NCI-H2171 treated with DMSO at 0.1 percent for 48 hours (cell line): ENCODE results near the gene SMIM36.
A peak's percentile ranks its signal among the peaks of the same experiment; 100 is the strongest.
"Not testable (repeated sequence)": the region's sequence is repeated elsewhere in the genome, so short reads cannot be mapped to it uniquely, and the experiment has no call there.

ENCODE experiments used
- DNase-seq: peaks from one replicate; lab custom pipeline; 2025; lab: John Stamatoyannopoulos, UW

SMIM36 gene

DNA sequence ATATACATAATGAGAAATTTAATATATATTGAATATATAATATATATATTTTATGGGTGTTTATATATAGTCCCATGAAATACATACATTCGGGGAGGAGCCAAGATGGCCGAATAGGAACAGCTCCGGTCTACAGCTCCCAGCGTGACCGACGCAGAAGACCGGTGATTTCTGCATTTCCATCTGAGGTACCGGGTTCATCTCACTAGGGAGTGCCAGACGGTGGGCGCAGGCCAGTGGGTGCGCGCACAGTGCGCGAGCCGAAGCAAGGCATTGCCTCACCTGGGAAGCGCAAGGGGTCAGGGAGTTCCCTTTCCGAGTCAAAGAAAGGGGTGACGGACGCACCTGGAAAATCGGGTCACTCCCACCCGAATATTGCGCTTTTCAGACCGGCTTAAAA, 9.6 kb downstream of the SMIM36 start:
- peak; percentile 21 for DNase-seq

GRCh38 chr17:55500103-55500502, 11.1 kb downstream of the SMIM36 start:
- DNase-seq, result no peak

DNA sequence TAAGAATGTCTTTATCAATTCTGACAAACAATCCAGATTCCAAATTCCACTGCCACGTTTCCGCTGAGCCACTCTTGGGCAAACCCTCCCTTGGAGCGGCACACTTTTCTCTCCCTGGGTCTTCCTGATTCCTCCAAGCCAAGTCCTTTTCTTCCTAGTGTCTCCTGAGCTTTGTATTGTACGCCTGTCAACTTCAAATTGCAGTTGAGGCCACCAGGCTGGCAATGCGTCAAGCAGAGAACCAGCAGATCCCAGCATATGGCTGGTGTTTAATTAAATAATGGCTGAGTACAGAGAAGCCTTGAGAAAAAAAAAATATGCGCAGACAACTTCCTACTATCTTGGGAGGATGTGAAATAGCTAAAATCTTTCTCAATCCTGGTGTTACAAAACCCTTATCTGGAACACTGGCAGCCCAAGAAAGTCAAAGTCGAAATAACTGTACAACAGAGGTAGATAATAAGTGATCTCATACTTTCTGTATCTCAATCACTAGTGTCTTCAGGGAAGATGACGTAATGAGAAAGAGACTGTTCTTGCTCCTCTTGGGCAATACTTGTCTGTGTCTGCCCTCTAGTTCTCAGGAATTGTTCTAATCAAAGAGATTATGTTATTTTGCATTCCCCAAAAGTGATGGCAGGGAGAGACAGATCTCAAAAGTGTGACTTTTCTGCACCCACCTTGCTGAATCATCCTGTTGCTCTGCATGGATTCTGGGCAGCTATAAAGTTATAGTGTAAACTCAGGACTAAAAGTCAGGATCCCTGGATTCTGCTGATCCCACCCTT, 15.0 kb downstream of the SMIM36 start:
- DNase-seq, result peak; percentile 42

GRCh38 chr17:55495239-55495638, 16.0 kb downstream of the SMIM36 start:
- no peak for DNase-seq

- DNase-seq, result no peak
These were observed 18.4 kb downstream of the SMIM36 start for GRCh38 chr17:55492781-55493341.

GRCh38 chr17:55490376-55490775, 20.9 kb downstream of the SMIM36 start:
- no peak for DNase-seq

- no peak for DNase-seq
These were observed 23.4 kb downstream of the SMIM36 start for GRCh38 chr17:55487695-55488432.

GRCh38 chr17:55484575-55484974, 26.7 kb downstream of the SMIM36 start:
- DNase-seq, result no peak

DNA sequence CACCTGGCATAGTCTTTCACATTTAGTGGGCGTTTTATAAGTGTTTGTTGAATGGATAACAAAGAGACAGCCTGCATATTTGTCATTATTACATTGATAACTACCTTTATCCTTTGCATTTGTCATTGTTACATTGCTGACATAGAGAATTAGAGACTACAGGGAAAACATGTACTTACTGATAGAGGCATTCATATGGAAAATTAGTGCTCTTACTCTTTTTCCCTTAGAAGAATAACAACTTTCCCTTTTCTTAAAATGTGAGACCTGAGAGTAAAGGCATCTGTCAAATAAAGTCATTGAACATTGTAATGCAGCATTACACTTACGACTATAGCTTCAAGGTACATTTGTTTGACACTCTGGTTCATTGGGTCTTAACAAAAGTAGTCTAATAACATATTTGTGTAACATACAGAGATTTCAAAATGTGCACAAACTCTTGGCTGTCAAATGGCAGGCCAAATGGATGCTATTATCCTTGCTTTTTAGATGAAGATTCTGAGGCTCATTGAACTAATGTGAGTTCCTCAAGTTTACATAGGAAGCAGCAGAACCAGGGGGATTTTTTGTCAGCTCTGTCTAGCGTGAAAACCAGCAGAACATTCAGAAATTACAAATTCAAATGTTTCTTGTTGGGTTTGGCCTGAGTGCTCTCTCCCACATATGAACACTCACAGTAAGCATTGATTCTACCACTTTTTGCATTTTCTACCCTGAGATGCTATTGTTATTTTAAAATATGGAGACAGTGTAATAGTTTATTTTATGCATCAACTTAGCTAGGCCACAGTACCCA, 28.5 kb downstream of the SMIM36 start:
- no peak for DNase-seq

DNA sequence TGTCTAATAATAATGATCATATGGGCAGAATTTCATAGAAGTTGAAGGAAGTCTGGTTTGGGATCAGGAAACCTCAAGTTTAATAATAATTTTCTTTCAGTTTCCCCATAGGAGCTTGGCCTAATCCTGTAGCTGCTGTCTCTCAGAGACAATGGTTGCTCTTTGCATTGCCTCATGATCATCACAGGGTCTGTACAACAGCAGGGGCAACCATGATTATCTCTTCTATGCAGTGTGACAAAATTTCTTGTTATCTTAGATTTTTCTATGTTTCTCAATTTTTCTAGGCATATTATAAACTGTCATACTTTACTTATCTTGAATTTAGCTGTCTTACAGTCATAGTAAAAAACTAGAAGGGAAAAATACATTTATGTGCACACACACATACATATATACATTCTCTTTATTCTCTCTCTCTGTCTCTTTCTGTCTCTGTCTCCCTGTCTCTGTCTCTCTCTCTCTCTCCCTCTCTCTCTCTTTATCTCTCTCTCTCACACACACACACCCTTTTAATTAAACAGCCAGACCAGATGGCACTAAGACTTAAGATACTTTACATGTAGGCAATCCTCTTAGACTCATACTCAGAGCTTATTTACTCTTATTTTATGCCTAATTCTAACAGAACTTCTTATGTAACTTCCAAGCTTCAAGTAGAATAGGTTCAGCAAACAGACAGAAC, 30.5 kb downstream of the SMIM36 start:
- DNase-seq, result no peak

GRCh38 chr17:55479903-55480302, 31.3 kb downstream of the SMIM36 start:
- DNase-seq, result no peak

DNA sequence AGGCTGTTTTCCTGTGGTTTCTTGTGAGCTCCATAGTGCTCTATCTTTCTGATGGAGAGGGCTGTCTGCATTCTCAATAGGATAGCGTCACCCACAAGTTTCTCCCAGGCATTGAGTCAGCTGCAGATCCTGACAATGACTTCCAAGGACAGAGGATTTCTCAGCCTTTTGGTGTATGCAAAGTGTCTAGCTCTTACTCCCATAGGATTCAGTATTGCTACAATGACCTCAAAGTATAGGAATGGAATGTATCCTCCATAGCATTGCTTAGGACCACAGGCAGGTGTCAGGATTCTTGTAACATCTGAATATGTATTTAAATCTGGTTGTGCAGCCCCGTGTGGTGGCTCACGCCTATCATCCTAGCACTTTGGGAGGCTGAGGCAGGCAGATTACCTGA, 32.3 kb downstream of the SMIM36 start:
- DNase-seq, result no peak

DNA sequence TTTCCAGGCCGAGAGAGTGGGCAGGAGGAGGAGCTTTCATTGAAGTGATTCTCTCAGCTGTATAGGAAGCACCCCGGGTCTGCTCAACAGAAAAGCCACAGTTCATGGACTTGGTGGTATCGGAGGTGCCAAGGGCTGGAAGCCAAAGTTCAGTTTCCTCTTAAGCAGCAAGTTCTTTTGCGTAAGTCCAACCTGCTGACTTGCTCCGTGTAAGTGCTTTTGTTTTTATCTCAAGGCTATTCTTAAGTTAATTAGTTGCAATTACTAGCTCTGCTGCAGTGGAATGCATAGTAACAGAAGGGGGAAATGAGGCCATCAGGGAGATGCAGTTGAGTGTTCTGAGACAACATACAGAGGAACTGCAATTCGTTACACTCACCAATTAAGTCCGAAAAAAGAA, 44.6 kb downstream of the SMIM36 start:
- no peak for DNase-seq

DNA sequence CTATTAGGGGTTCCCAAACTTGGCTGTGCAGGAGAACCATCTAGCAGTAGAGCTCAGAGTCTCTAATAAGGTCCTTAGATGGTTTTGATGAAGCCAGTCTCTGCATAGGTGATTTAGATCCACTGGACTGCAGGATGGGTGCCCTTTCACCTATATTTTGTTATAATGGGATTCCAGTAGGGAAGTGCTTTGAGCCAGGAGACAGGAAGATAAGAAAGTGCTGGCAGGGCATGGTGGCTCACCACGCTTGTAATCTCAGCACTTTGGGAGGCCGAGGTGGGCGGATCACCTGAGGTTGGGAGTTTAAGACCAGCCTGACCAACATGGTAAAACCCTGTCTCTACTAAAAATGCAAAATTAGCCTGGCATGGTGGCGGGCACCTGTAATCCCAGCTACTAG, 45.5 kb downstream of the SMIM36 start:
- DNase-seq, result not testable (repeated sequence)

- no peak for DNase-seq
These were observed 47.7 kb downstream of the SMIM36 start for GRCh38 chr17:55463600-55463999.

- DNase-seq, result no peak
These were observed 48.5 kb downstream of the SMIM36 start for GRCh38 chr17:55462711-55463110.

DNA sequence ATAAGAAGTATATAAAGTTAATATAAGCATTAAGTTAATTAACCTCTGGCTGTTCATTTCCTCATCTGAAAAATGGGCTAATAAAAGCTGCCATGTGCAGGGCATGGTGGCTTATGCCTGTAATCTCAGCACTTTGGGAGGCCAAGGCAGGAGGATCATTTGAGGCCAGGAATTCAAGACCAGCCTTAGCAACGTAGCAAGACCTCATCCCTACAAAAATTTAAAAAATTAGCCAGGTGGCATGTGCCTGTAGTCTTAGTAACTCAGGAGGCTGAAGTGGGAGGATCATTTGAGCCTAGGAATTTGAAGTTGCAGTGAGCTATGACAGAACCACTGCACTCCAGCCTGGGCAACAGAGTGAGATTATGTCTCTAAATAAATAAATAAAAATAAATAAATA, 49.0 kb downstream of the SMIM36 start:
- DNase-seq, result no peak

DNA sequence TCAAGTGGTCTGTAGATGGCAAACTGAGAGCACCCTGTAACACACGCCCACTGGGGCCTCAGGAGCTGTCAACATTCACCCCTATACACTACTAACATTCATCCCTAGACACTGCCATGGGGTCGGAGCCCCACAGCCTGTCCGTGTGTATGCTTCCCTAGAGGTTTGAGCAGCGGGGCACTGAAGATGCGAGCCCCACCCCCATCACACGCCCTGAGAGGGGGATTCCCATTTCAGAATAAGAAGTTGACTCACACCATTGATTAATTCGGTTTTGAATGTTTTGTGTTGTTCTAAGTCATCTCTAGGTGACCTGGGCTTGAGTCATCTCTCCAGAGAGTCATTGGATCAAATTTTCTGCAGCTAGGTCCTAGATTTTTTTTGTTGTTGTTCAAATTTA, 52.3 kb downstream of the SMIM36 start:
- DNase-seq, result no peak

- no peak for DNase-seq
These were observed 52.9 kb downstream of the SMIM36 start for GRCh38 chr17:55458287-55458900.

DNA sequence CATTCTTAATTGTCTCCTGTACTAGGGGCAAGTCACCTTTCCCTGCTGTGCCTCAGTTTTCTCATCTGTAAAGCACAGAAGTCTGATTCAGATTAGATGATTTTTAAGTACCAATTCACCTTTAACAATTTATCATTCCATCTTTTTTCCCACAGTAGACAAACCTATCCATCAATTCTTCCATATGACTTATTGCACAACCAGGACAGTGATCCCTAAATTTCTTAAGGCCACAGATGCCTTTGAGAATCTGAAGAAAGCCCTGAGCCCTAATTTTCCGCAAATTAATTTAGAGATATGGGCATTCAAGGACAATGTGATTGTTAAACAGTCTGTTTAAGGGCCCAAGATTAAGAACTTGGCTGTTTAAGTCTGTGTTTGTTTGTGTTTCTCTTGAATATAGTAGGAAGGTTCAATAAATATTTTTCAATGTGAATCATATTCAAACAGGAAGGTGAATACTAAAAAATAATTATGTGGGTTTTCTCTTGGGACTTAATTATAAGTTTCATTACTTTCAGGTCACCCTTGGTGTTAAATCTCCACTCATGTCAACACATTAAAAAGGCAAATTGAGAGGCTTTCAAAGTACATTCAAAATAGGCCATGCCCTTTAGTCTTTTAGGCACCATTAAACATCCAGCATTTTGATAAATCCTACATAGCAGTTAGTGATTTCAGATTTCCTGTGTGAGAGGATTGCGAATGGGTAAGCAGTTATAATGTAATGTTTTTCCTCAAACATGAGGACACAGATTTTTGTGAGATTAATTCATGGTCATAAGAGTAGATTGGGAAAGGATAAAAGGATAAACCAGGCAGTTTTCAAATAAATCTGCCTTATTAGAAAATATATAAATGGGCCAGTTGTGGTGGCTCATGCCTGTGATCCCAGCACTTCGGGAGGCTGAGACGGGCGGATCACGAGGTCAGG, 54.7 kb downstream of the SMIM36 start:
- DNase-seq, result no peak
